HepG2 (cell line): Measurements from ENCODE around the gene GRB7. TPM values are rescaled to one million over a fixed set of nuclear protein-coding genes. Genes with fewer than 3 reads are reported as not detected.
A peak's percentile ranks its signal among the peaks of the same experiment; 100 is the strongest.

ENCODE experiments used
- AHDC1 ChIP-seq: sonication (generic); formaldehyde crosslinking; IDR thresholded peaks from 2 replicates; pipeline ENCODE4 v1.5.1; 2020; ENCODE audit warnings: mild to moderate bottlenecking, missing genetic modification reagents, borderline replicate concordance
- DMAP1 ChIP-seq: IDR thresholded peaks from 2 replicates; pipeline ENCODE4 v1.6.1; 2016
- FOSL2 ChIP-seq: sonication (generic); formaldehyde crosslinking; IDR thresholded peaks from 2 replicates; pipeline ENCODE4 v1.4.0; 2020; ENCODE audit warnings: missing genetic modification reagents
- HNRNPK ChIP-seq: fragments of 200-400 bp; formaldehyde crosslinking; IDR thresholded peaks from 2 replicates; pipeline ENCODE4 v1.6.1; 2018; ENCODE audit warnings: low read length, low read depth, moderate library complexity, mild to moderate bottlenecking; ENCODE audit not compliant: poor library complexity, severe bottlenecking
- IRF2 ChIP-seq: IDR thresholded peaks from 2 replicates; pipeline ENCODE4 v1.6.1; 2018; ENCODE audit warnings: missing genetic modification reagents, missing compliant biosample characterization
- KDM2A ChIP-seq: sonication (generic); formaldehyde crosslinking; IDR thresholded peaks from 2 replicates; pipeline ENCODE4 v1.4.0; 2020; ENCODE audit warnings: low read depth, missing genetic modification reagents, borderline replicate concordance
- NFATC3 ChIP-seq: sonication (generic); formaldehyde crosslinking; IDR thresholded peaks from 2 replicates; pipeline ENCODE4 v1.5.1; 2020; ENCODE audit warnings: mild to moderate bottlenecking, missing genetic modification reagents
- SMAD3 ChIP-seq: sonication (generic); formaldehyde crosslinking; IDR thresholded peaks from 2 replicates; pipeline ENCODE4 v1.4.0; 2020; ENCODE audit warnings: missing genetic modification reagents
- THYN1 ChIP-seq: sonication (generic); formaldehyde crosslinking; IDR thresholded peaks from 2 replicates; pipeline ENCODE4 v1.8.1; 2023; ENCODE audit warnings: low read depth, mild to moderate bottlenecking, moderate library complexity, missing genetic modification reagents, borderline replicate concordance
- TSC22D2 ChIP-seq: sonication (generic); formaldehyde crosslinking; IDR thresholded peaks from 2 replicates; pipeline ENCODE4 v1.5.1; 2020; ENCODE audit warnings: missing genetic modification reagents, mild to moderate bottlenecking, borderline replicate concordance
- YEATS2 ChIP-seq: sonication (generic); formaldehyde crosslinking; IDR thresholded peaks from 2 replicates; pipeline ENCODE4 v1.4.0; 2020; ENCODE audit warnings: missing genetic modification reagents, borderline replicate concordance
- ZBTB38 ChIP-seq: sonication (generic); formaldehyde crosslinking; IDR thresholded peaks from 2 replicates; pipeline ENCODE4 v1.5.1; 2020; ENCODE audit warnings: mild to moderate bottlenecking, missing genetic modification reagents
- ZFP1 ChIP-seq: IDR thresholded peaks from 2 replicates; pipeline ENCODE4 v1.6.1; 2016
- ZNF674 ChIP-seq: sonication (generic); formaldehyde crosslinking; IDR thresholded peaks from 2 replicates; pipeline ENCODE4 v1.5.0; 2020; ENCODE audit warnings: low read depth, mild to moderate bottlenecking, missing genetic modification reagents
- ZNF839 ChIP-seq: sonication (generic); formaldehyde crosslinking; IDR thresholded peaks from 2 replicates; pipeline ENCODE4 v1.4.0; 2020; ENCODE audit warnings: missing genetic modification reagents, mild to moderate bottlenecking, borderline replicate concordance
- polyA plus RNA-seq, 8 experiments: library from polyadenylated mRNA; depleted of rRNA in 3 of 8; stranded (reverse) in 7 of 8; unstranded in 1 of 8; fragments of >200 nt; fragmentation: Illumina TruSeq in 4 of 8; extraction: Trizol in 4 of 8; gene quantifications; 2 replicates each; pipeline versions ENCODE4 v1.2.1 to v1.2.3, GENCODE V29; 2011 to 2016; ENCODE audit warnings: low read depth in 4 of 8, missing spikeins in 1 of 8, mixed read lengths in 1 of 8; ENCODE audit not compliant: insufficient read depth in 1 of 8
- total RNA-seq, 5 experiments: library from RNA; depleted of rRNA; stranded (reverse); fragments of >200 nt; fragmentation: Illumina TruSeq; extraction: Trizol; gene quantifications; 2 replicates each; pipeline ENCODE4 v1.2.3, GENCODE V29; 2016; ENCODE audit warnings: low read depth in 1 of 5
- TF ChIP-seq, protein P1 (sequence below): sonication (generic); formaldehyde crosslinking; IDR thresholded peaks from 2 replicates; pipeline ENCODE4 v1.4.0; 2020; ENCODE audit warnings: mild to moderate bottlenecking, low read depth, missing genetic modification reagents
- TF ChIP-seq, protein P2 (sequence below): sonication (generic); formaldehyde crosslinking; IDR thresholded peaks from 2 replicates; pipeline ENCODE4 v1.5.0; 2020; ENCODE audit warnings: mild to moderate bottlenecking, missing genetic modification reagents

GRB7 gene
- total and polyA plus RNA-seq, 2 of the 13 experiments (the other 11 are each of a cell fraction or from before 2014, with no cell fraction given), result 60.2 to 77.7 TPM

DNA sequence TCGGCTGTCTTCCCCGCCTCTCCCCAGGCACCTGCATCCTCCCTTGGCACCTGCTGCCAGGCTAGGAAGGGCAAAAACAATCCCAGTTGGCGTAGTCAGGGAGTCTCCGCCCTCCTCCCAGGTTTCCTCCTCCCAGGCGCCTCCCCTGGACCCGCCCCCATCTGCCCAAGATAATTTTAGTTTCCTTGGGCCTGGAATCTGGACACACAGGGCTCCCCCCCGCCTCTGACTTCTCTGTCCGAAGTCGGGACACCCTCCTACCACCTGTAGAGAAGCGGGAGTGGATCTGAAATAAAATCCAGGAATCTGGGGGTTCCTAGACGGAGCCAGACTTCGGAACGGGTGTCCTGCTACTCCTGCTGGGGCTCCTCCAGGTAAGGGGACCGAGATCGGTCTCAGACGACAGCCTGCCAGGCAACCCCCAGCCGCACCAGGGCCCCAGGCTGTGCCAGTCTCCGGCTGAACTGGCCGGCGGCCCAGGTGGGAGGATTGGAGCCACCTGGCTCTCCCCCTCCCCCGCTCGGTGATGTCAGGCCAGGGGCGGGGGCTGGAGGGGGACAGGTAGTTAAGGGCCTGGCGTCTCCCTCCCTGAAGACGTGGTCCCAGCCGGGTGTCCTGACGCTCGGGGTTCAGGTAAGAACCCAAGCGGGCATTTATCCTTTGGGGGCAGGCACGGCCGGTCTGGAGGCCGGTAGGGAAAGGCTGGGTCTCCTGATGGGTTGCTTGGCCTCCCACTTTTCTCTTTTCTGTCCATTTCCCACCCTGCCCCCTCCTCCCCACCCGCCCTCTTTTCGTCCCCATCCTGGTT is at the start of gene GRB7 (continued):
- no peak for TF ChIP-seq AHDC1
- TF ChIP-seq FOSL2 (CRISPR knock-in tag), result peak; percentile 8; the same call in 1 of the 2 replicates
- TF ChIP-seq TSC22D2 (CRISPR knock-in tag), result no peak
- no peak for TF ChIP-seq YEATS2 (CRISPR knock-in tag)
- TF ChIP-seq KDM2A (CRISPR knock-in tag), result 0 out of 2 replicates have a peak, but pooled peaks have one; percentile 29
- 0 out of 2 replicates have a peak, but pooled peaks have one; percentile 55 for TF ChIP-seq NFATC3 (CRISPR knock-in tag)
- no peak for TF ChIP-seq HNRNPK
- TF ChIP-seq, protein P1, sequence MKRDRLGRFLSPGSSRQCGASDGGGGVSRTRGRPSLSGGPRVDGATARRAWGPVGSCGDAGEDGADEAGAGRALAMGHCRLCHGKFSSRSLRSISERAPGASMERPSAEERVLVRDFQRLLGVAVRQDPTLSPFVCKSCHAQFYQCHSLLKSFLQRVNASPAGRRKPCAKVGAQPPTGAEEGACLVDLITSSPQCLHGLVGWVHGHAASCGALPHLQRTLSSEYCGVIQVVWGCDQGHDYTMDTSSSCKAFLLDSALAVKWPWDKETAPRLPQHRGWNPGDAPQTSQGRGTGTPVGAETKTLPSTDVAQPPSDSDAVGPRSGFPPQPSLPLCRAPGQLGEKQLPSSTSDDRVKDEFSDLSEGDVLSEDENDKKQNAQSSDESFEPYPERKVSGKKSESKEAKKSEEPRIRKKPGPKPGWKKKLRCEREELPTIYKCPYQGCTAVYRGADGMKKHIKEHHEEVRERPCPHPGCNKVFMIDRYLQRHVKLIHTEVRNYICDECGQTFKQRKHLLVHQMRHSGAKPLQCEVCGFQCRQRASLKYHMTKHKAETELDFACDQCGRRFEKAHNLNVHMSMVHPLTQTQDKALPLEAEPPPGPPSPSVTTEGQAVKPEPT (CRISPR knock-in tag), result peak; percentile 52; the same call in 1 of the 2 replicates
- TF ChIP-seq SMAD3, result 0 out of 2 replicates have a peak, but pooled peaks have one; percentile 45
- TF ChIP-seq THYN1, result no peak
- TF ChIP-seq IRF2 (CRISPR knock-in tag), result no peak
- no peak for TF ChIP-seq ZNF839 (CRISPR knock-in tag)
- no peak; the same call in 1 of the 2 replicates for TF ChIP-seq ZBTB38
- TF ChIP-seq, protein P2, sequence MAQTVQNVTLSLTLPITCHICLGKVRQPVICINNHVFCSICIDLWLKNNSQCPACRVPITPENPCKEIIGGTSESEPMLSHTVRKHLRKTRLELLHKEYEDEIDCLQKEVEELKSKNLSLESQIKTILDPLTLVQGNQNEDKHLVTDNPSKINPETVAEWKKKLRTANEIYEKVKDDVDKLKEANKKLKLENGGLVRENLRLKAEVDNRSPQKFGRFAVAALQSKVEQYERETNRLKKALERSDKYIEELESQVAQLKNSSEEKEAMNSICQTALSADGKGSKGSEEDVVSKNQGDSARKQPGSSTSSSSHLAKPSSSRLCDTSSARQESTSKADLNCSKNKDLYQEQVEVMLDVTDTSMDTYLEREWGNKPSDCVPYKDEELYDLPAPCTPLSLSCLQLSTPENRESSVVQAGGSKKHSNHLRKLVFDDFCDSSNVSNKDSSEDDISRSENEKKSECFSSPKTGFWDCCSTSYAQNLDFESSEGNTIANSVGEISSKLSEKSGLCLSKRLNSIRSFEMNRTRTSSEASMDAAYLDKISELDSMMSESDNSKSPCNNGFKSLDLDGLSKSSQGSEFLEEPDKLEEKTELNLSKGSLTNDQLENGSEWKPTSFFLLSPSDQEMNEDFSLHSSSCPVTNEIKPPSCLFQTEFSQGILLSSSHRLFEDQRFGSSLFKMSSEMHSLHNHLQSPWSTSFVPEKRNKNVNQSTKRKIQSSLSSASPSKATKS, result 0 out of 2 replicates have a peak, but pooled peaks have one; percentile 79
- 0 out of 2 replicates have a peak, but pooled peaks have one; percentile 30 for TF ChIP-seq ZNF674 (CRISPR knock-in tag)
- TF ChIP-seq ZFP1 (CRISPR knock-in tag), result no peak
- TF ChIP-seq DMAP1 (CRISPR knock-in tag), result no peak
